ENCODE data around the gene RAPGEF2.

DNA sequence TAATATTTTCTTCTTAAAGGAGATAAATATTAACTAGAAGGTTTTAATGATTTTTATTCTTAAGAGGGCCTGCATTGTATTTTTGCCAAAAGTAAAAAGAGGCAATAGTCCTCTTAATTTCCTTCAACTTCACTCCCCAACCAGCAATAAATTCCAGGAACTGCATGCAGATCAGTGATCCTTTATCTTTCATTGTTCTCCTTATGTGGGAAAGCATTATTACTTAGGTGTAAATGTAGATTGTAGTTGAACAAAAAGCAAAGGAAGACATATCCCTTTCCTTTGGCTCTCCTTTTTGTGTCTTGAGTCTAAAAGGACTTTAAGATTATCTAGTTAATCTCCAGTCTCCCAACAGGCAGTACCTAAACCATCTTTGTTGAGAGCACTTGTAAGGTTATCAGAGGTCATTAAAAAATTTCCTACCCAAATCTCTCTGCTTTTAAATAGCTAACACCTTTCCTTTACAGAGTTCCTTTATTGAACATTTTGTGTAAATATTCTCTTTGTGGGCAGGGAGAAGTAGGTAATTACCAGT lies 55.3 kb downstream of the RAPGEF2 start:
- TF ChIP-seq, protein P1, sequence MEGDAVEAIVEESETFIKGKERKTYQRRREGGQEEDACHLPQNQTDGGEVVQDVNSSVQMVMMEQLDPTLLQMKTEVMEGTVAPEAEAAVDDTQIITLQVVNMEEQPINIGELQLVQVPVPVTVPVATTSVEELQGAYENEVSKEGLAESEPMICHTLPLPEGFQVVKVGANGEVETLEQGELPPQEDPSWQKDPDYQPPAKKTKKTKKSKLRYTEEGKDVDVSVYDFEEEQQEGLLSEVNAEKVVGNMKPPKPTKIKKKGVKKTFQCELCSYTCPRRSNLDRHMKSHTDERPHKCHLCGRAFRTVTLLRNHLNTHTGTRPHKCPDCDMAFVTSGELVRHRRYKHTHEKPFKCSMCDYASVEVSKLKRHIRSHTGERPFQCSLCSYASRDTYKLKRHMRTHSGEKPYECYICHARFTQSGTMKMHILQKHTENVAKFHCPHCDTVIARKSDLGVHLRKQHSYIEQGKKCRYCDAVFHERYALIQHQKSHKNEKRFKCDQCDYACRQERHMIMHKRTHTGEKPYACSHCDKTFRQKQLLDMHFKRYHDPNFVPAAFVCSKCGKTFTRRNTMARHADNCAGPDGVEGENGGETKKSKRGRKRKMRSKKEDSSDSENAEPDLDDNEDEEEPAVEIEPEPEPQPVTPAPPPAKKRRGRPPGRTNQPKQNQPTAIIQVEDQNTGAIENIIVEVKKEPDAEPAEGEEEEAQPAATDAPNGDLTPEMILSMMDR (IDR thresholded peaks at IDR 0.05), result no peak
- no peak for TF ChIP-seq POLR2A (IDR thresholded peaks at IDR 0.05)
